ENCODE data around the gene SFXN3.

SFXN3 gene

GRCh38 chr10:101080933-101081931 is 50.2 kb downstream of the SFXN3 start:
- DNase-seq, result no peak

GRCh38 chr10:101085846-101086245 is 54.8 kb downstream of the SFXN3 start:
- DNase-seq, result no peak

- no peak for DNase-seq
These were observed 56.3 kb downstream of the SFXN3 start for GRCh38 chr10:101087376-101087775.

- DNase-seq, result no peak
These were observed 56.9 kb downstream of the SFXN3 start for GRCh38 chr10:101087965-101088364.

- DNase-seq, result no peak
These were observed 58.7 kb downstream of the SFXN3 start for GRCh38 chr10:101089520-101090299.

GRCh38 chr10:101090597-101090996 is 59.6 kb downstream of the SFXN3 start:
- DNase-seq, result no peak
